ENCODE results near the gene ZDHHC16. TPM values are rescaled to one million over a fixed set of nuclear protein-coding genes. Genes with fewer than 3 reads are reported as not detected.
"Not testable (repeated sequence)": the region's sequence is repeated elsewhere in the genome, so short reads cannot be mapped to it uniquely, and the experiment has no call there.

The ZDHHC16 gene
- total RNA-seq: 10 to 100 TPM; 20.7 to 26.5 TPM

- H3K27ac Mint-ChIP-seq: peak within 1 kb of the TSS; percentile 80
- peaks cover 53% of the 10 kb centered on the region for H3K4me1 Mint-ChIP-seq (ENCODE audit: low read depth)
Measured at GRCh38 chr10:97445722-97446639, at the start of gene ZDHHC16, which contains the start of gene EXOSC1. TSS of gene ZDHHC16 (plus strand) at chr10:97446175. CDS start at chr10:97451676, 5,501 bp downstream. TSS of gene EXOSC1 (minus strand) at chr10:97446006. CDS start at chr10:97445985, 21 bp downstream.

GRCh38 chr10:97399843-97400545, 46.0 kb upstream of the ZDHHC16 start:
- DNase-seq: peak; percentile 51
- intact Hi-C loops (cut with micrococcal nuclease): loop anchor here (2.0 to 5.0 kb wide), 2 partner anchors 328 to 337 kb away; partner anchors contain the start of gene ZFYVE27
- CTCF ChIA-PET: interaction anchor here (0.5 to 5.4 kb wide), 7 partner anchors 8 to 189 kb away, joined by 3 to 29 read pairs (median 6); no protein-coding TSS in a partner anchor

More at GRCh38 chr10:97445722-97446639, at the start of gene ZDHHC16, which contains the start of gene EXOSC1:
- peak; percentile 95 for DNase-seq
- CTCF ChIA-PET: interaction anchor here (0.6 to 4.6 kb wide), 5 partner anchors 18 to 63 kb away, joined by 3 to 49 read pairs (median 8); no protein-coding TSS in a partner anchor
- Mint-ChIP-seq H3K9me3 (no peaks in the 10 kb centered on the region), H3K27me3 (ENCODE audit: low read depth) (no peaks in the 10 kb centered on the region), H3K4me3 (peak within 1 kb of the TSS; percentile 86), H3K36me3 (ENCODE audit: low read depth) (peaks cover 8% of the 10 kb centered on the region)
- intact Hi-C loops (cut with micrococcal nuclease): loop anchor here (1.0 to 2.0 kb wide), 6 partner anchors 18 to 195 kb away; partner anchors contain the start of genes MMS19, PI4K2A, RRP12 and UBTD1

GRCh38 chr10:97400665-97401454, 45.1 kb upstream of the ZDHHC16 start, which contains the start of gene RRP12:
TSS of gene RRP12 (minus strand) at chr10:97401340. CDS start at chr10:97401231, 109 bp downstream.
- H3K36me3 Mint-ChIP-seq (ENCODE audit: low read depth): peaks cover 7% of the 10 kb centered on the region
- H3K4me3 Mint-ChIP-seq: peak within 1 kb of the TSS; percentile 92
- no peaks in the 10 kb centered on the region for H3K9me3 Mint-ChIP-seq
- CTCF ChIA-PET: interaction anchor here (0.6 to 5.4 kb wide), 11 partner anchors 9 to 122 kb away, joined by 3 to 29 read pairs (median 4); no protein-coding TSS in a partner anchor
- no peaks in the 10 kb centered on the region for H3K27me3 Mint-ChIP-seq (ENCODE audit: low read depth)
- intact Hi-C loops (cut with micrococcal nuclease): loop anchor here (1.0 to 5.0 kb wide), 8 partner anchors 13 to 336 kb away; partner anchors contain the start of genes ARHGAP19, EXOSC1, FRAT2 and MMS19
- H3K27ac Mint-ChIP-seq: peak within 1 kb of the TSS; percentile 83
- peaks cover 15% of the 10 kb centered on the region for H3K4me1 Mint-ChIP-seq (ENCODE audit: low read depth)
- DNase-seq: peak; percentile 92

More at GRCh38 chr10:97399843-97400545, 46.0 kb upstream of the ZDHHC16 start:
- Mint-ChIP-seq H3K4me3 (peak overlapping the region; percentile 92), H3K27ac (peak overlapping the region; percentile 83), H3K9me3 (no peaks in the 10 kb centered on the region), H3K27me3 (ENCODE audit: low read depth) (no peaks in the 10 kb centered on the region), H3K4me1 (ENCODE audit: low read depth) (peaks cover 15% of the 10 kb centered on the region), H3K36me3 (ENCODE audit: low read depth) (peaks cover 10% of the 10 kb centered on the region)

GRCh38 chr10:97401455-97401919, 44.5 kb upstream of the ZDHHC16 start:
- no peaks in the 10 kb centered on the region for H3K9me3 Mint-ChIP-seq
- DNase-seq: no peak
- no peaks in the 10 kb centered on the region for H3K27me3 Mint-ChIP-seq (ENCODE audit: low read depth)
- peaks cover 2% of the 10 kb centered on the region for H3K36me3 Mint-ChIP-seq (ENCODE audit: low read depth)
- H3K27ac Mint-ChIP-seq: peak overlapping the region; percentile 83
- CTCF ChIA-PET: interaction anchor here (0.6 to 5.4 kb wide), 11 partner anchors 9 to 123 kb away, joined by 3 to 29 read pairs (median 4); no protein-coding TSS in a partner anchor
- H3K4me1 Mint-ChIP-seq (ENCODE audit: low read depth): peaks cover 15% of the 10 kb centered on the region
- H3K4me3 Mint-ChIP-seq: peak overlapping the region; percentile 92
- intact Hi-C loops (cut with micrococcal nuclease): loop anchor here (1.0 to 5.0 kb wide), 8 partner anchors 13 to 335 kb away; partner anchors contain the start of genes ARHGAP19, EXOSC1, FRAT2 and MMS19

DNA sequence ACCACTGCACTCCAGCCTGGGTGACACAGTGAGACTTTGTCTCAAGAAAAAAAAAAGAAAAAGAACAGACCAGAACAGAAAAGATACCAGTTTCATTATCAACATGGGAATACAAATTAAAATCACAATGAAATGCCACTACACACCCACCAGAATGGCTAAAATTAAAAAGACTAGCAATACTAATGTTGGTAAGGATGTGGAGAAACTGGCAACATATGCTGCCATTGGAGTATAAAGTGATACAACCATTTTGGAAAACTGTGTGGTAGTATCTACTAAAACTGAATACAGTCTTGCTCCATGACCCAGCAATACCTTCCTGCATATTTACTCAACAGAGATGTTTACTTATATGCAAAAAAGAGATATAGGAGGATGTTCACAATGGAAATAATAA, 41.9 kb upstream of the ZDHHC16 start:
- CTCF ChIA-PET: interaction anchor here (0.6 to 8.0 kb wide), 6 partner anchors 10 to 54 kb away, joined by 3 to 90 read pairs (median 4); partner anchors contain the start of gene PGAM1
- Mint-ChIP-seq H3K27me3 (ENCODE audit: low read depth) (no peaks in the 10 kb centered on the region), H3K27ac (no peak overlapping the region), H3K36me3 (ENCODE audit: low read depth) (no peaks in the 10 kb centered on the region), H3K4me1 (ENCODE audit: low read depth) (peaks cover 22% of the 10 kb centered on the region), H3K9me3 (no peaks in the 10 kb centered on the region), H3K4me3 (no peak overlapping the region)
- DNase-seq: no peak
- intact Hi-C loops (cut with micrococcal nuclease): loop anchor here (5.0 kb wide), 1 partner anchor 332 kb away; no protein-coding TSS in a partner anchor

DNA sequence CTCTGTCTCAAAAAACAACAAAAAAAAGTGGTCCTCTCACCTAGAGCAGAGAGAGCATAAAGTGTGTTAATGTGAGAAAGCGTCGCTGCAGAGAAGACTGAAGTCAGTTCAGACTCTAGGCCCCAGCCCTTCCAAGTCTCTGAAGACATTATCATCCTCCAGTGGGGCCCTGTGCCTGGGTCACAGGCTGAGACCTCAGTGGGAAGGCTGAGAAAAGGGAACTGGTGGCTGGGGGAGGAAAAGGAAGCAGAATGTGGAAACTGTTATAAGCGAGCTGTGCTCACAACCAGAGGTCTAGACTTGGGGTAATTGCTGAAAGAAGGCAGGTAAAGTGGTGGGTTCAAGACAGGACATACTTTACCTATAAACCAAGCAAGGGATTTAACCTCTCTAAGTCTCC, 39.9 kb upstream of the ZDHHC16 start:
- Mint-ChIP-seq H3K27ac (no peak overlapping the region), H3K36me3 (ENCODE audit: low read depth) (no peaks in the 10 kb centered on the region), H3K9me3 (no peaks in the 10 kb centered on the region), H3K4me1 (ENCODE audit: low read depth) (peaks cover 13% of the 10 kb centered on the region), H3K27me3 (ENCODE audit: low read depth) (no peaks in the 10 kb centered on the region), H3K4me3 (no peak overlapping the region)
- CTCF ChIA-PET: interaction anchor here (1.0 to 8.0 kb wide), 9 partner anchors 17 to 148 kb away, joined by 3 to 90 read pairs (median 6); partner anchors contain the start of gene PGAM1
- no peak for DNase-seq
- intact Hi-C loops (cut with micrococcal nuclease): loop anchor here (2.0 kb wide), 1 partner anchor 137 kb away; no protein-coding TSS in a partner anchor

DNA sequence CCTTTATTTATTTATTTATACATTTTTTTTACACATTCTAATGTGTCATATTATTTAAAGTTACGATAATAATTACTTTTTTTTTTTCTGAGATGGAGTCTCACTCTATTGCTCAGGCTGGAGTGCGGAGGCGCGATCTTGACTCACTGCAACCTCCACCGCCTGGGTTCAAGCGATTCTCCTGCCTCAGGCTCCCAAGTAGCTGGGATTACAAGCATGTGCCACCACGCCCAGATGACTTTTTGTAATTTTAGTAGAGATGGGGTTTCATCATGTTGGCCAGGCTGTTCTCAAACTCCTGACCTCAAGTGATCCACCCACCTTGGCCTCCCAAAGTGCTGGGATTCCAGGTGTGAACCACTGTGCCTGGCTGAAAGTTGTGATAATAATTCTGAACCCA, 39.5 kb upstream of the ZDHHC16 start:
- H3K27me3 Mint-ChIP-seq (ENCODE audit: low read depth); H3K4me3 Mint-ChIP-seq; H3K27ac Mint-ChIP-seq; H3K36me3 Mint-ChIP-seq (ENCODE audit: low read depth); H3K9me3 Mint-ChIP-seq; H3K4me1 Mint-ChIP-seq (ENCODE audit: low read depth); DNase-seq: not testable (repeated sequence)
- intact Hi-C loops (cut with micrococcal nuclease): loop anchor here (2.0 kb wide), 1 partner anchor 136 kb away; no protein-coding TSS in a partner anchor
- CTCF ChIA-PET: interaction anchor here (0.6 to 8.0 kb wide), 13 partner anchors 16 to 148 kb away, joined by 3 to 90 read pairs (median 6); partner anchors contain the start of gene PGAM1

GRCh38 chr10:97407211-97407951, 38.6 kb upstream of the ZDHHC16 start:
- H3K27ac Mint-ChIP-seq: peak overlapping the region; percentile 25
- peak; percentile 75 for DNase-seq
- no peaks in the 10 kb centered on the region for H3K27me3 Mint-ChIP-seq (ENCODE audit: low read depth)
- H3K4me3 Mint-ChIP-seq: no peak overlapping the region
- intact Hi-C loops (cut with micrococcal nuclease): loop anchor here (1.0 to 2.0 kb wide), 5 partner anchors 21 to 146 kb away; partner anchors contain the start of genes EXOSC1 and ZDHHC16
- H3K9me3 Mint-ChIP-seq: no peaks in the 10 kb centered on the region
- peaks cover 10% of the 10 kb centered on the region for H3K4me1 Mint-ChIP-seq (ENCODE audit: low read depth)
- CTCF ChIA-PET: interaction anchor here (0.6 to 8.0 kb wide), 24 partner anchors 9 to 344 kb away, joined by 3 to 90 read pairs (median 6); partner anchors contain the start of gene PGAM1
- H3K36me3 Mint-ChIP-seq (ENCODE audit: low read depth): no peaks in the 10 kb centered on the region

GRCh38 chr10:97407952-97408248, 38.1 kb upstream of the ZDHHC16 start:
- intact Hi-C loops (cut with micrococcal nuclease): loop anchor here (1.0 to 2.0 kb wide), 5 partner anchors 20 to 145 kb away; partner anchors contain the start of genes EXOSC1 and ZDHHC16
- CTCF ChIA-PET: interaction anchor here (0.6 to 8.0 kb wide), 19 partner anchors 8 to 344 kb away, joined by 3 to 90 read pairs (median 4); partner anchors contain the start of gene PGAM1

GRCh38 chr10:97408496-97408992, 37.4 kb upstream of the ZDHHC16 start:
- H3K4me3 Mint-ChIP-seq: no peak overlapping the region
- CTCF ChIA-PET: interaction anchor here (1.0 to 8.0 kb wide), 15 partner anchors 8 to 236 kb away, joined by 3 to 90 read pairs (median 5); partner anchors contain the start of gene PGAM1
- H3K27ac Mint-ChIP-seq: no peak overlapping the region
- intact Hi-C loops (cut with micrococcal nuclease): no loop called here
- H3K9me3 Mint-ChIP-seq: no peaks in the 10 kb centered on the region
- peaks cover 19% of the 10 kb centered on the region for H3K4me1 Mint-ChIP-seq (ENCODE audit: low read depth)
- DNase-seq: no peak
- no peaks in the 10 kb centered on the region for H3K36me3 Mint-ChIP-seq (ENCODE audit: low read depth)
- no peaks in the 10 kb centered on the region for H3K27me3 Mint-ChIP-seq (ENCODE audit: low read depth)

More at GRCh38 chr10:97407952-97408248, 38.1 kb upstream of the ZDHHC16 start:
- no peak for DNase-seq
- no peaks in the 10 kb centered on the region for H3K27me3 Mint-ChIP-seq (ENCODE audit: low read depth)
- no peak overlapping the region for H3K27ac Mint-ChIP-seq
- H3K9me3 Mint-ChIP-seq: no peaks in the 10 kb centered on the region
- H3K36me3 Mint-ChIP-seq (ENCODE audit: low read depth): no peaks in the 10 kb centered on the region
- H3K4me1 Mint-ChIP-seq (ENCODE audit: low read depth): peaks cover 15% of the 10 kb centered on the region
- H3K4me3 Mint-ChIP-seq: no peak overlapping the region
